Esophagus muscularis mucosa (tissue), 3 donors: ENCODE results near the gene PMAIP1.

Source experiments
- CTCF ChIP-seq, 3 experiments: fragments of 200-600 bp in 2 of 3; fragments of 450-650 bp in 1 of 3; sonication (generic) in 2 of 3; IDR thresholded peaks; one replicate each; pipeline ENCODE4 v1.5.1; 2017 to 2019; ENCODE audit warnings: antibody characterized with exemption in 3 of 3, mild to moderate bottlenecking in 2 of 3, moderate library complexity in 1 of 3
- POLR2A ChIP-seq: fragments of 450-650 bp; IDR thresholded peaks from one replicate; pipeline ENCODE4 v1.6.1; 2017; ENCODE audit warnings: antibody characterized with exemption, moderate library complexity, mild to moderate bottlenecking, low read depth
- POLR2AphosphoS5 ChIP-seq, 2 donors: sonication (generic); formaldehyde crosslinking; IDR thresholded peaks; one replicate each; pipeline ENCODE4 v1.6.1; 2017; ENCODE audit warnings: antibody characterized with exemption in 2 of 2

DNA sequence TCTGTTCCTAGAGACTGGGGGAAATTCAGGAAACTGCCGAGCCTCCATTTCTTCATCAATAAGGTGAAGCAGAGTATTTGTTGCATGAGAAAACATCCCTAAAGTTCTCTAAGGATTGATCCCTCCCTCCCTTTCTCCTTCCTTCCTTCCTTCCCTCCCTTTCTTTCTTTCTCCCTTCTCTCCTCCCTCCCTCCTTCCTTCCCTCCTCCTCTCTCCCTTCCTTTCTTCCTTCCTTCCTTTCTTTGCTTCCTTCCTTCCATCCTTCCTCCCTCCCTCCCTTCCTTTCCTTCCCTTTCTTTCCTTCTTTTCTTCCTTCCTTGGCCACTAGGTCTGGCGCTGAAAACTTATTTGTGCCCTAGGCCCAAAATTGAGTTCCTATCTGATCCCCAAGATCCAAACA lies 47.2 kb upstream of the PMAIP1 start:
- TF ChIP-seq CTCF (IDR thresholded peaks at IDR 0.05) (no peak), POLR2A (no peak), POLR2AphosphoS5 (IDR thresholded peaks at IDR 0.05) (no peak)
